ENCODE data around the gene RALGPS1. TPM values are rescaled to one million over a fixed set of nuclear protein-coding genes. Genes with fewer than 3 reads are reported as not detected.

The RALGPS1 gene
- total RNA-seq, 2 experiments from 2014 or later = 1.9 to 2.2 TPM

GRCh38 chr9:127102788-127103187 is 188.2 kb downstream of the RALGPS1 start:
- no peaks in the 10 kb centered on the region for H3K27me3 Mint-ChIP-seq
- no peaks in the 10 kb centered on the region for H3K9me3 Mint-ChIP-seq
- H3K36me3 Mint-ChIP-seq (ENCODE audit: low read depth) = no peaks in the 10 kb centered on the region
- no peak for DNase-seq
- ATAC-seq = no peak
- ChIA-PET CTCF (no interaction called here), POLR2A (interaction anchor here (1.1 kb wide), 1 partner anchor 12 kb away, joined by 3 read pairs; no protein-coding TSS in a partner anchor)
- no peak overlapping the region for H3K27ac Mint-ChIP-seq
- intact Hi-C loops (cut with micrococcal nuclease) = no loop called here
- no peaks in the 10 kb centered on the region for H3K4me1 Mint-ChIP-seq (ENCODE audit: low read depth)
- no peak for TF ChIP-seq CTCF (IDR thresholded peaks at IDR 0.05)
- H3K4me3 Mint-ChIP-seq = no peak overlapping the region

GRCh38 chr9:127104581-127105311 is 190.2 kb downstream of the RALGPS1 start:
- intact Hi-C loops (cut with micrococcal nuclease) = no loop called here
- CTCF ChIA-PET = interaction anchor here (0.7 to 1.1 kb wide), 2 partner anchors 27 to 246 kb away, joined by 3 read pairs; no protein-coding TSS in a partner anchor
- no peaks in the 10 kb centered on the region for H3K36me3 Mint-ChIP-seq (ENCODE audit: low read depth)
- no peak overlapping the region for H3K4me3 Mint-ChIP-seq
- DNase-seq = no peak
- no peaks in the 10 kb centered on the region for H3K4me1 Mint-ChIP-seq (ENCODE audit: low read depth)
- no peak overlapping the region for H3K27ac Mint-ChIP-seq
- no peaks in the 10 kb centered on the region for H3K9me3 Mint-ChIP-seq
- ATAC-seq = no peak
- H3K27me3 Mint-ChIP-seq = no peaks in the 10 kb centered on the region
- POLR2A ChIA-PET = no interaction called here
- no peak for TF ChIP-seq CTCF (IDR thresholded peaks at IDR 0.05)

- H3K27me3 Mint-ChIP-seq = no peaks in the 10 kb centered on the region
- no peak for TF ChIP-seq CTCF (IDR thresholded peaks at IDR 0.05)
Observed at GRCh38 chr9:127105805-127106465, 191.4 kb downstream of the RALGPS1 start.

GRCh38 chr9:127106466-127106855 is 191.9 kb downstream of the RALGPS1 start:
- POLR2A ChIA-PET = no interaction called here
- CTCF ChIA-PET = no interaction called here
- Mint-ChIP-seq H3K4me1 (ENCODE audit: low read depth) (no peaks in the 10 kb centered on the region), H3K4me3 (no peak overlapping the region), H3K9me3 (no peaks in the 10 kb centered on the region), H3K36me3 (ENCODE audit: low read depth) (no peaks in the 10 kb centered on the region), H3K27me3 (no peaks in the 10 kb centered on the region), H3K27ac (no peak overlapping the region)
- intact Hi-C loops (cut with micrococcal nuclease) = no loop called here
- TF ChIP-seq CTCF (IDR thresholded peaks at IDR 0.05) = no peak
- DNase-seq (no peak), ATAC-seq (no peak)

More at GRCh38 chr9:127105805-127106465, 191.4 kb downstream of the RALGPS1 start:
- ATAC-seq = no peak
- Mint-ChIP-seq H3K27ac (no peak overlapping the region), H3K4me1 (ENCODE audit: low read depth) (no peaks in the 10 kb centered on the region), H3K4me3 (no peak overlapping the region), H3K36me3 (ENCODE audit: low read depth) (no peaks in the 10 kb centered on the region), H3K9me3 (no peaks in the 10 kb centered on the region)
- CTCF ChIA-PET = no interaction called here
- no peak for DNase-seq
- POLR2A ChIA-PET = no interaction called here
- intact Hi-C loops (cut with micrococcal nuclease) = no loop called here
